HEK293 (cell line): ENCODE data around the gene TEDDM1.

ENCODE experiments used
- CTCF ChIA-PET: fragments of 350-600 bp; formaldehyde crosslinking; extraction: SDS; loops from one replicate; lab custom pipeline; 2021; ENCODE audit warnings: antibody characterized with exemption; lab: Yijun Ruan, JAX
- POLR2A ChIA-PET: fragments of 300-600 bp; formaldehyde crosslinking; extraction: SDS; loops from one replicate; lab custom pipeline; 2020; ENCODE audit warnings: antibody characterized with exemption, inconsistent platforms; lab: Yijun Ruan, JAX
- H3K27ac ChIP-seq: fragments of 200-500 bp; sonication (Bioruptor generic); 2 replicates; pipeline ENCODE4 v1.5.1; 2014; ENCODE audit warnings: low read depth, low read length, control low read depth, inconsistent platforms; ENCODE audit errors: extremely low read depth
- H3K36me3 ChIP-seq, 2 experiments: fragments of 200-500 bp in 1 of 2; sonication (Bioruptor generic) in 1 of 2; 1 replicate in 1 of 2; 2 replicates in 1 of 2; pipeline ENCODE4 v1.5.1; 2014 to 2017; ENCODE audit warnings: inconsistent platforms in 2 of 2, low read length in 2 of 2; ENCODE audit not compliant: control insufficient read depth in 2 of 2, insufficient read depth in 1 of 2
- H3K4me1 ChIP-seq: fragments of 200-500 bp; sonication (Bioruptor generic); 2 replicates; pipeline ENCODE4 v1.5.1; 2014; ENCODE audit warnings: mild to moderate bottlenecking, low read length, inconsistent platforms; ENCODE audit not compliant: control insufficient read depth, insufficient read depth
- H3K4me3 ChIP-seq: 2 replicates; pipeline ENCODE4 v1.5.1; 2011; ENCODE audit warnings: low read depth, mild to moderate bottlenecking, control low read depth, low read length, moderate library complexity
- H3K9me3 ChIP-seq: fragments of 200-500 bp; sonication (Bioruptor generic); 2 replicates; pipeline ENCODE4 v1.5.1; 2014; ENCODE audit warnings: low read depth, low read length, inconsistent platforms; ENCODE audit not compliant: control insufficient read depth, insufficient read depth
- KLF7 ChIP-seq: fragments of 450-650 bp; formaldehyde crosslinking; IDR thresholded peaks from 2 replicates; pipeline ENCODE4 v1.5.1; 2016; ENCODE audit warnings: missing biosample characterization, missing genetic modification characterization, borderline replicate concordance
- MEIS1 ChIP-seq: sonication (generic); formaldehyde crosslinking; IDR thresholded peaks from 2 replicates; pipeline ENCODE4 v1.8.1; 2022; ENCODE audit warnings: missing genetic modification reagents, mild to moderate bottlenecking, borderline replicate concordance
- PRDM6 ChIP-seq: fragments of 450-650 bp; formaldehyde crosslinking; IDR thresholded peaks from 2 replicates; pipeline ENCODE4 v1.5.1; 2017; ENCODE audit warnings: missing biosample characterization, missing genetic modification characterization
- REST ChIP-seq: fragments of 450-650 bp; formaldehyde crosslinking; IDR thresholded peaks from 2 replicates; pipeline ENCODE4 v1.5.1; 2016; ENCODE audit warnings: missing biosample characterization, missing genetic modification characterization
- ZBTB48 ChIP-seq: fragments of 450-650 bp; formaldehyde crosslinking; IDR thresholded peaks from 2 replicates; pipeline ENCODE4 v1.5.1; 2016; ENCODE audit warnings: missing biosample characterization, missing genetic modification characterization
- ZNF223 ChIP-seq: fragments of 450-650 bp; formaldehyde crosslinking; IDR thresholded peaks from 2 replicates; pipeline ENCODE4 v1.5.1; 2016; ENCODE audit warnings: missing biosample characterization, missing genetic modification characterization
- ZNF274 ChIP-seq, 2 experiments: fragments of 200-500 bp in 1 of 2; fragments of 450-650 bp in 1 of 2; sonication (Bioruptor generic) in 1 of 2; formaldehyde crosslinking in 1 of 2; IDR thresholded peaks; 2 replicates each; pipeline versions ENCODE4 v1.5.1 to v1.6.1; 2014 to 2016; ENCODE audit warnings: borderline replicate concordance in 1 of 2, inconsistent platforms in 1 of 2, low read length in 1 of 2, missing biosample characterization in 1 of 2, missing genetic modification characterization in 1 of 2
- ZNF280D ChIP-seq: fragments of 450-650 bp; formaldehyde crosslinking; IDR thresholded peaks from 2 replicates; pipeline ENCODE4 v1.5.1; 2016; ENCODE audit warnings: missing biosample characterization, missing genetic modification characterization
- ZNF302 ChIP-seq: fragments of 450-650 bp; formaldehyde crosslinking; IDR thresholded peaks from 2 replicates; pipeline ENCODE4 v1.5.1; 2016; ENCODE audit warnings: missing biosample characterization, missing genetic modification characterization, low read depth
- ZNF311 ChIP-seq: fragments of 450-650 bp; formaldehyde crosslinking; IDR thresholded peaks from 2 replicates; pipeline ENCODE4 v1.5.1; 2017; ENCODE audit warnings: missing biosample characterization, missing genetic modification characterization, borderline replicate concordance
- ZNF449 ChIP-seq: fragments of 450-650 bp; formaldehyde crosslinking; IDR thresholded peaks from 2 replicates; pipeline ENCODE4 v1.5.1; 2017; ENCODE audit warnings: missing biosample characterization, mild to moderate bottlenecking, missing genetic modification characterization, moderate library complexity
- ZNF549 ChIP-seq: fragments of 450-650 bp; IDR thresholded peaks from 2 replicates; pipeline ENCODE4 v1.5.1; 2018; ENCODE audit warnings: missing biosample characterization, missing genetic modification characterization, mild to moderate bottlenecking, inconsistent platforms, moderate library complexity
- ZNF639 ChIP-seq: fragments of 450-650 bp; formaldehyde crosslinking; IDR thresholded peaks from 2 replicates; pipeline ENCODE4 v1.5.1; 2016; ENCODE audit warnings: missing biosample characterization, missing genetic modification characterization
- ZNF645 ChIP-seq: fragments of 450-650 bp; formaldehyde crosslinking; IDR thresholded peaks from 2 replicates; pipeline ENCODE4; 2016; ENCODE audit warnings: missing biosample characterization, missing genetic modification characterization
- ZNF658 ChIP-seq: fragments of 450-650 bp; formaldehyde crosslinking; IDR thresholded peaks from 2 replicates; pipeline ENCODE4; 2016; ENCODE audit warnings: missing biosample characterization, missing genetic modification characterization
- ZNF692 ChIP-seq: fragments of 450-650 bp; formaldehyde crosslinking; IDR thresholded peaks from 2 replicates; pipeline ENCODE4 v1.5.1; 2016; ENCODE audit warnings: missing biosample characterization, missing genetic modification characterization
- ZSCAN4 ChIP-seq: fragments of 450-650 bp; formaldehyde crosslinking; IDR thresholded peaks from 2 replicates; pipeline ENCODE4 v1.5.1; 2017; ENCODE audit warnings: missing biosample characterization, missing genetic modification characterization

The TEDDM1 gene

GRCh38 chr1:182400567-182400966 is at the start of gene TEDDM1:
TEDDM1 (minus strand) TSS chr1:182400667; CDS start chr1:182400485, 182 bp downstream.
- POLR2A ChIA-PET: no interaction called here
- Histone ChIP-seq H3K9me3 (no peaks in the 10 kb centered on the region), H3K27ac (no peak within 1 kb of the TSS), H3K4me1 (peaks cover 4% of the 10 kb centered on the region; the same call in 1 of the 2 replicates), H3K36me3 (no peaks in the 10 kb centered on the region), H3K4me3 (no peak within 1 kb of the TSS)
- CTCF ChIA-PET: interaction anchor here (1.0 to 1.9 kb wide), 3 partner anchors 223 to 384 kb away, joined by 3 to 7 read pairs (median 6); no protein-coding TSS in a partner anchor
- TF ChIP-seq PRDM6 (tag by site-specific recombination) (no peak), ZSCAN4 (tag by site-specific recombination) (no peak), MEIS1 (no peak), ZNF223 (no peak), ZNF645 (tag by site-specific recombination) (no peak), ZNF274 (IDR thresholded peaks at IDR 0.05; ENCODE audit: low read length) (no peak), ZNF274 (tag by site-specific recombination; IDR thresholded peaks at IDR 0.05; ENCODE audit: borderline replicate concordance) (no peak), REST (tag by site-specific recombination) (no peak), KLF7 (tag by site-specific recombination) (no peak), ZNF280D (tag by site-specific recombination) (no peak), ZBTB48 (tag by site-specific recombination) (no peak), ZNF658 (tag by site-specific recombination) (no peak), ZNF449 (no peak), ZNF302 (no peak), ZNF639 (tag by site-specific recombination) (no peak), ZNF311 (tag by site-specific recombination) (no peak), ZNF692 (tag by site-specific recombination) (no peak), ZNF549 (tag by site-specific recombination) (no peak)
